NCI-H2196 (cell line): ENCODE data around the gene SLCO4A1.

Experiments
- DNase-seq: peaks from one replicate; lab custom pipeline; 2025; ENCODE audit not compliant: unreplicated experiment; lab: John Stamatoyannopoulos, UW

Gene SLCO4A1

GRCh38 chr20:62710221-62710885 lies 68.0 kb downstream of the SLCO4A1 start:
- no peak for DNase-seq

GRCh38 chr20:62710886-62711702 lies 68.8 kb downstream of the SLCO4A1 start:
- DNase-seq, result peak; percentile 43

GRCh38 chr20:62711703-62712101 lies 69.4 kb downstream of the SLCO4A1 start:
- peak; percentile 94 for DNase-seq

GRCh38 chr20:62712606-62713005 lies 70.3 kb downstream of the SLCO4A1 start:
- no peak for DNase-seq

- DNase-seq, result no peak
These were observed 71.7 kb downstream of the SLCO4A1 start for GRCh38 chr20:62714006-62714405.

GRCh38 chr20:62714799-62715198 lies 72.5 kb downstream of the SLCO4A1 start:
- DNase-seq, result no peak

- no peak for DNase-seq
These were observed 72.9 kb downstream of the SLCO4A1 start for GRCh38 chr20:62715201-62715600.

GRCh38 chr20:62716198-62716940 lies 74.1 kb downstream of the SLCO4A1 start:
- DNase-seq, result no peak

GRCh38 chr20:62716941-62717310 lies 74.6 kb downstream of the SLCO4A1 start:
- DNase-seq, result no peak

GRCh38 chr20:62717933-62718332 lies 75.6 kb downstream of the SLCO4A1 start:
- no peak for DNase-seq

- DNase-seq, result no peak
These were observed 76.2 kb downstream of the SLCO4A1 start for GRCh38 chr20:62718546-62718945.

GRCh38 chr20:62719250-62719935 lies 77.1 kb downstream of the SLCO4A1 start:
- no peak for DNase-seq
